HepG2 (cell line): Measurements from ENCODE around the gene HELZ. TPM values are rescaled to one million over a fixed set of nuclear protein-coding genes. Genes with fewer than 3 reads are reported as not detected.

ENCODE experiments used
- ARNTL ChIP-seq: sonication (generic); formaldehyde crosslinking; IDR thresholded peaks from 2 replicates; pipeline ENCODE4 v1.4.0; 2020; ENCODE audit warnings: mild to moderate bottlenecking, missing genetic modification reagents
- PAX8 ChIP-seq: sonication (generic); formaldehyde crosslinking; IDR thresholded peaks from 2 replicates; pipeline ENCODE4 v1.8.0; 2022; ENCODE audit warnings: mild to moderate bottlenecking, missing genetic modification reagents, borderline replicate concordance
- TARDBP ChIP-seq: sonication (generic); formaldehyde crosslinking; IDR thresholded peaks from 2 replicates; pipeline ENCODE4 v1.8.0; 2022; ENCODE audit warnings: mild to moderate bottlenecking, missing genetic modification reagents
- polyA plus RNA-seq, 8 experiments: library from polyadenylated mRNA; depleted of rRNA in 3 of 8; stranded (reverse) in 7 of 8; unstranded in 1 of 8; fragments of >200 nt; fragmentation: Illumina TruSeq in 4 of 8; extraction: Trizol in 4 of 8; gene quantifications; 2 replicates each; pipeline versions ENCODE4 v1.2.1 to v1.2.3, GENCODE V29; 2011 to 2016; ENCODE audit warnings: low read depth in 4 of 8, missing spikeins in 1 of 8, mixed read lengths in 1 of 8; ENCODE audit not compliant: insufficient read depth in 1 of 8
- total RNA-seq, 5 experiments: library from RNA; depleted of rRNA; stranded (reverse); fragments of >200 nt; fragmentation: Illumina TruSeq; extraction: Trizol; gene quantifications; 2 replicates each; pipeline ENCODE4 v1.2.3, GENCODE V29; 2016; ENCODE audit warnings: low read depth in 1 of 5
- TF ChIP-seq, protein P1 (sequence below): sonication (generic); formaldehyde crosslinking; IDR thresholded peaks from 2 replicates; pipeline ENCODE4 v1.4.0; 2020; ENCODE audit warnings: mild to moderate bottlenecking, missing genetic modification reagents

Gene HELZ
- total and polyA plus RNA-seq, 2 of the 13 experiments (the other 11 are each of a cell fraction or from before 2014, with no cell fraction given): 35.3 to 52.4 TPM

DNA sequence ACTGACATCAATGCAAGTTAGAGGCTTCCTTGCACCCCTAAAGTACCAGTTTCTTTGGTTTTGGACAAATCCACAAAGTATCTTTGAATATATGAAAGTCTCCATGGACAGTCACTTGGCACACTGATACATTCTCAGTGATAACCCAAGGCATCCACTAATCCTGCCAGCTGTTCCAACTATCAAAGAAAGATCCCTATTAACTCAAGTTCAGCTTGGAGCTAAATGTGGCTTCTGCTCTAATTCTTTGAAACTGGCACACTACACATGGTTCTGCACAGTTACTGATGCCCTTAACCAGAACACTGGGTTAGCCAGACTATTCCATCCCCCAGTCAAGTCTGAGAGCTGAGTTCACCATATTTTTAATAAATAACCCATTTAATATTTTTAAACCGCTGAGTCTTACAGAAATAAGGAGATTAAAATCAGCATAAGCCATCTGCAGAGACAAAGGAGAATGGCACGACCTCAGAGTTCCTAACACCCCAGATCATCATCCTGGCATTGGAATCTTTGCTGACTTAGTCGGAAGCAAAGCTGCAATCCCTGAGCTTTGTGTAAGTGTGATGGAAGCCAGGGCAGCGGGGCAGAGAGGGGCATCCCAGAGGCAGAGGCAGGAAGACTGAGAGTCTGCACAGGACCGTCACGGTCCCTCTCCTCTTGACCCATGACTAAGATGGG is 194.4 kb downstream of the HELZ start (continued):
- TF ChIP-seq, protein P1, sequence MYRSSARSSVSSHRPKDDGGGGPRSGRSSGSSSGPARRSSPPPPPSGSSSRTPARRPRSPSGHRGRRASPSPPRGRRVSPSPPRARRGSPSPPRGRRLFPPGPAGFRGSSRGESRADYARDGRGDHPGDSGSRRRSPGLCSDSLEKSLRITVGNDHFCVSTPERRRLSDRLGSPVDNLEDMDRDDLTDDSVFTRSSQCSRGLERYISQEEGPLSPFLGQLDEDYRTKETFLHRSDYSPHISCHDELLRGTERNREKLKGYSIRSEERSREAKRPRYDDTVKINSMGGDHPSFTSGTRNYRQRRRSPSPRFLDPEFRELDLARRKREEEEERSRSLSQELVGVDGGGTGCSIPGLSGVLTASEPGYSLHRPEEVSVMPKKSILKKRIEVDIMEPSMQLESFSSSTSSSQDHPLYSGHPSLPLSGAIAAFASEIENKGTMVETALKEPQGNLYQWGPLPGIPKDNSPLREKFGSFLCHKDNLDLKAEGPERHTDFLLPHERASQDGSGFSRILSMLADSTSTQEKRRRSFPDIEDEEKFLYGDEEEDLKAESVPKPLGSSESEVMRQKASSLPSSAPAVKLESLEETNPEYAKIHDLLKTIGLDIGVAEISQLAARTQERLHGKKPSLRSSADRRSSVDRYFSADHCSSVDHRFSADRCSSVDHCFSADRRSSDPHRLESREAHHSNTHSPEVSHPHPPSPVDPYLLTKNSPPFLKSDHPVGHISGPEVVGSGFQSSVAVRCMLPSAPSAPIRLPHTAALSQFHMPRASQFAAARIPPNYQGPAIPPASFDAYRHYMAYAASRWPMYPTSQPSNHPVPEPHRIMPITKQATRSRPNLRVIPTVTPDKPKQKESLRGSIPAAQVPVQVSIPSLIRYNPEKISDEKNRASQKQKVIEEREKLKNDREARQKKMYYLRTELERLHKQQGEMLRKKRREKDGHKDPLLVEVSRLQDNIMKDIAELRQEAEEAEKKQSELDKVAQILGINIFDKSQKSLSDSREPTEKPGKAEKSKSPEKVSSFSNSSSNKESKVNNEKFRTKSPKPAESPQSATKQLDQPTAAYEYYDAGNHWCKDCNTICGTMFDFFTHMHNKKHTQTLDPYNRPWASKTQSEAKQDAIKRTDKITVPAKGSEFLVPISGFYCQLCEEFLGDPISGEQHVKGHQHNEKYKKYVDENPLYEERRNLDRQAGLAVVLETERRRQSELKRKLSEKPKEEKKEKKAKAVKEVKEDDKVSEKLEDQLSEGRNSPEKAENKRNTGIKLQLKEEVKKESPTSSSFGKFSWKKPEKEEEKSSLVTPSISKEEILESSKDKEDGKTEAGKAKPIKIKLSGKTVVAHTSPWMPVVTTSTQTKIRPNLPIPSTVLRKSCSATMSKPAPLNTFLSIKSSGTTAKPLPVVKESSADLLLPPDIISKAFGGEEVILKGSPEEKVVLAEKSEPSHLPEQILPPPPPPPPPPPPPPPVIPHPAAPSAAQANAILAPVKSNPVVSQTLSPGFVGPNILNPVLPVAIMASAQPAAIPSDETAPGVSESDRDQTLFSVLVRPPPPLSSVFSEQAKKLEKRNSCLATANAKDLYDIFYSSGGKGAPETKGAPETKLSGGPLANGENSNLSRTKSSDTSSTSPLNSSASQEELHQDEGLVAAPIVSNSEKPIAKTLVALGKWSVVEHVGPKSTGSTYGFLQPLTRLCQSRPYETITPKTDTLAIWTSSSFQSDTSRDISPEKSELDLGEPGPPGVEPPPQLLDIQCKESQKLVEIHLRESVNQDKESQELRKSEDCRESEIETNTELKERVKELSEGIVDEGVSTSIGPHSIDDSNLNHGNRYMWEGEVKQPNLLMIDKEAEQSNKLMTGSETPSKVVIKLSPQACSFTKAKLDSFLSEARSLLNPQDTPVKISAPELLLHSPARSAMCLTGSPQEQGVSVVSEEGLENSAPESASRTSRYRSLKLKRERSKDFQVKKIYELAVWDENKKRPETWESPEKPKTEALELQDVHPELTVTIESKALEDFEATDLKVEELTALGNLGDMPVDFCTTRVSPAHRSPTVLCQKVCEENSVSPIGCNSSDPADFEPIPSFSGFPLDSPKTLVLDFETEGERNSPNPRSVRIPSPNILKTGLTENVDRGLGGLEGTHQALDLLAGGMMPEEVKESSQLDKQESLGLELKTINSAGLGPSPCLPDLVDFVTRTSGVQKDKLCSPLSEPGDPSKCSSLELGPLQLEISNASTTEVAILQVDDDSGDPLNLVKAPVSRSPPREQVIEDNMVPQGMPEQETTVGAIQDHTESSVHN (CRISPR knock-in tag): no peak
- TF ChIP-seq PAX8 (CRISPR knock-in tag): no peak
- no peak for TF ChIP-seq TARDBP (CRISPR knock-in tag)
- no peak for TF ChIP-seq ARNTL (CRISPR knock-in tag)
- TF ChIP-seq, all 625 proteins: peak for 0
